Left colon (tissue), 2 donors: ENCODE measurements around the gene ITGA7. TPM values are rescaled to one million over a fixed set of nuclear protein-coding genes. Genes with fewer than 3 reads are reported as not detected.

ENCODE experiments used
- ATAC-seq: fragments of 200-7000 bp; cut with Tn5 transposase; one replicate; pipeline ENCODE4 v1.9.1; 2020; ENCODE audit warnings: mild to moderate bottlenecking, moderate library complexity
- DNase-seq, 2 donors: peaks; one replicate each; pipeline ENCODE4 v3.0.0-alpha.2; 2020
- intact Hi-C, 2 donors: fragments of 100-400 bp; cut with DNase I in 1 of 2; cut with micrococcal nuclease in 1 of 2; formaldehyde crosslinking; loops; one replicate each; pipeline versions ENCODE4 v1.11.2 to v1.14.0; 2022; cut with DNase I, micrococcal nuclease
- total RNA-seq, 2 donors: library from RNA; stranded (reverse); fragmentation: NEBNext Ultra II Directional; extraction: Animal tissue kit (Norgen Biotek cat#: 25700); gene quantifications; one replicate each; pipeline ENCODE4 v1.2.1, GENCODE V29; 2021
- donor health status: DM: no; HTN: no; CAD: no.
- donor health status: DM: yes; HTN: yes; CAD: no.

ITGA7 gene
- total RNA-seq, 2 donors from 2014 or later: 10.2 to 56.5 TPM

DNA sequence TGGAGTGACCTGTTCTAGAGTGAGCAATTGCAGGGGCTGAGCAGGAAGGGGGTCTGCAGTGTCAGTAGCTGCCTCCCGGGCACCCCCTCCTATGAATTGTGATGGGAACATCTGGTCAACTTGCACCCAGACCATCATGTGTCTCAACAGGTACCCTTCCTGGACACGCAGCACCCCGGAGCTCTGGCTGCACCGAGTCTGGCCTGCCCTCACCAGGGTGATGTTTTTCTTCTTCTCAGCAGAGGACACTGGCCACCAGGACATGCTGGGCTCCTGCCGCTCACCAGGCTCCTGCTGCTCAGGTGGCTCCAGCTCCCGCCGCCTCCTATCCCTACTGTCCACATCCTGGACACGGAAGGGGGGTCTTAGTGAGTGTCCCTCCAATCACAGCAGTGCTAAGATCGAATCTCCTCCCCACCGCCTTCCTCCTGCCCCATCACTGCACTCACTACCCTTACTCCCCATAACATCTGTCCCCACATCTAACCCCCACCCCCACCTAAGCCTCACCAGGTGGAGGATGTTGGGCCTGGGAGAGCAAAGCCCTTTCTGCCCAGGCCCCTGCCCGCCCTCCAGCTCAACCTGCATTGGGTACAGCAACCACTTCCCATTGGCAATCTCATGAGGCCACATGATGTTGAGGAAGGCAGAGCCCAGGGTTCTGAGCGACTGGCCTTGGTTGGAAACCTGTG, 14.9 kb downstream of the ITGA7 start:
- intact Hi-C loops: no loop called here
- ATAC-seq (no peak), DNase-seq (peak in 1 of 2 donors; percentile 15)

DNA sequence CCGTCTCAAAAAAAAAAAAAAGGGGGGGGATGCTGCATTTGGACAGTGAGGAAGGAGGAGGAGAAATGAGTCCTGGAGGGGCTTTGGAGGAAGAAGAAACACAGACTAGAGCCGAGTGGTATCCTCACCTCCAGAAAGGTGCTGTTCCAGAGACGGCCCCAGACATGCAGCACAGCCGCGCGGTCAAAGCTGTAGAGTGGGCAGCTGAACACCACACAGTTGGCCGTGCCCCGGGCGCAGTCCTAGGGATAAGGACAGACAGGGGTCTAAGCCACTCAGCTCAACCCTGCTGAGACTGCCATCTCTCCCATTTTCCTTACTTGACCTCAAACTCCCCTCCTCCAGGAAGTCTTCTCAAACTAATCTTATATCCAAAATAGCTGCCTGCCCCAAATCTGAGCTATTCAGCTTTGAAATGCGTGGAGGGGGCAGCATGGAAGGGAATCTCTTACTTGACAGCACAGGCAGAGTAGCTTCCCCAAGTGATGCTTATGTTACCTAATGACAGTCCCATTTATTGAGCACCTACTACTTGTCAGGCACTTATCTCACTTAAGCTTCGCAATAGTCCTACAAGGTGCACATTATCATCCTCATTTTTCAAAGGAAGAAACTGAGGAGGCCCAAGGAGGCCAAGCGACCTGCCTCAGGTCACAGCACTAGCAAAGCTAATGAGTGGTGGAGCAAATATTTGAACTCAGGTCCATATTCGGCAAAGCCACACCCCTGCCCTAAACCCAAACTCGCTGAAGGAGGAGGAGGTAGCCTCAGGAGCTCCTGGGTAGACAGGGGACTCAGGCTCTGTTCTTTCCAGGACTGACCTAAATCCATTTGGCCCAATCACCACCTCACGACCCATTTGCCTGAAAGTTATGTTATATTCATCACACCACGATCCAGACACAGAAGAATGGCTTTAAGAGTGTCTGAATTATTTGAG, 18.7 kb downstream of the ITGA7 start:
- intact Hi-C loops: no loop called here
- ATAC-seq (no peak), DNase-seq (peak in 1 of 2 donors; percentile 15)

- intact Hi-C loops: no loop called here
- ATAC-seq (no peak), DNase-seq (no peak)
These were observed 20.0 kb downstream of the ITGA7 start for GRCh38 chr12:55687746-55688145.

- intact Hi-C loops: no loop called here
- no peak for DNase-seq
- no peak for ATAC-seq
These were observed 21.2 kb downstream of the ITGA7 start for GRCh38 chr12:55686366-55687010.

DNA sequence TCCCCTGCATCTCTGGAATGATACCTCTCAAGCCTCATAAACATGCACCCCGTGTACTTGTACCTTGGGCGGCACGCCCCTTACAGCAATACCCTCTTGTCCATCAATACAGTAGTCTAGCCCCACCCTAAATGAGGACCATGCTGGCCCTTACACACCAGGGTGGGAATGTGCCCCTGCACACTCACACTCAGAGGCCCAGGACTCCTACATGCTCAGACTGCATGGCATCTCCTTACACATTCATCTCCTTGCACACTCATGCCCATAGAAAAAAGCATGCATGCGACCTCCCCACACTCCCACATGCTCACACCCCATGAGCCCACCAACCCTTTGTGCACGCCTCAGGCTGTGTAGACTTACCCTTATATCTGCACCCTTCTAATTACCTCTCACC, 22.0 kb downstream of the ITGA7 start:
- no peak for DNase-seq
- intact Hi-C loops: no loop called here
- no peak for ATAC-seq

DNA sequence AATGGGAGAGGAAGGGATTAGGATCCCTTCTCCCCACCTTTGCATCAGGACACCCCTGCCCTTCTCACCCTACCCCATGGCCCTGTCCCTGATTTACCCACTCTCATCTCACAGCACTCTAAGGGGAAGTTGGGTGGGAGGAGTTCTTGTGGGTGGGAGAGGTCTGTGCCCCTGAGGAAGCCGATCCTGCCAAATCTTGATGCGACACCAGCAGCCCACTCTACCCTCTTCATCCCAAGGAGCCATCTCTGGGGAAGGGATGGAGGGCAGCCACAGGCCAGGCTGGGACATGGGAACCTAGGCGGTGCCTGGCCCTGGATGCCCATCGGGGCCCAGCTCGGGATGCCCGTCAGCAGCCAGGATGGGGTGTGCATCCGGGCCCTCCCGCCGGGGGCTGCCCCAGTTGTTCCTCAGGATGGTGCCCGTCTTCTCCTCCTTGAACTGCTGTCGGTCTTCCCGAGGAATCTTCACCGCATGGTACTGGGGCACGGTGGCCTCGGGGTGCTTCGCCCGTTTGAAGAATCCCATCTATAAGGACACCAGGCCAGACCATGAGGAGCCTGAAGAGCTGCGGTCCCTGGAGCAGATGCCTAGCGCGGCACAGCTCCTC, 22.8 kb downstream of the ITGA7 start:
- no peak for ATAC-seq
- intact Hi-C loops: no loop called here
- no peak for DNase-seq

- no peak for ATAC-seq
- DNase-seq: no peak
- intact Hi-C loops: no loop called here
These were observed 24.0 kb downstream of the ITGA7 start for GRCh38 chr12:55683676-55684075.

DNA sequence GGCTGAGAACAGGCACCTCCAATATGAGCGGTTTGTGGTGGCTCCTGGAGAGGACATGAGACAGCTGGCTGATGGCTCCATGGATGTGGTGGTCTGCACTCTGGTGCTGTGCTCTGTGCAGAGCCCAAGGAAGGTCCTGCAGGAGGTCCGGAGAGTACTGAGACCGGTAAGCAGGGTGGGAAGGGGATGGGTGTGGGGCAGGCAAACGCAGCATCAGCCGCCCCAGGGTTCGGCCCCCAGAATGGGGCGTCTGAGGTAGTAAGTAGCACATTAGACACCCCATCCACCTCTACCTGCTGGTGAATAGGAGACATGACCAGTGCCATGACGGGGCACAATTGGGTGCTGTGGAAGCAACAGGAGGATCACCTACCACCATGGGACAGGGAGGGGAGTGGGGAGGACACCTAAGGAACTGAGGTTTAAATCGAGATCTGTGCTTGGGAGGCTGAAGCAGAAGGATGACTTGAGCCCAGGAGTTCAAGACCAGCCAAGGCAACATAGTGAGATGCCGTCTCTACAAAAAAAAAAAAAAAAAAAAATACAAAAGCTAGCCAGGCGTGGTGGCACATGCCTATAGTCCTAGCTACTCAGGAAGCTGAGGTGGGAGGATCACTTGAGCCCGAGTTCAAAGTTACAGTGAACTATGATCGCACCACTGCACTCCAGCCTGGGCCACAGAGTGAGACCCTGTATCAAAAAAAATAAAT, 25.5 kb downstream of the ITGA7 start:
- intact Hi-C loops: no loop called here
- DNase-seq (peak in 1 of 2 donors; percentile 21), ATAC-seq (peak; percentile 42)

GRCh38 chr12:55681142-55682077, 26.3 kb downstream of the ITGA7 start:
- DNase-seq (peak; percentile 84 to 88), ATAC-seq (peak; percentile 93)
- intact Hi-C loops: no loop called here

DNA sequence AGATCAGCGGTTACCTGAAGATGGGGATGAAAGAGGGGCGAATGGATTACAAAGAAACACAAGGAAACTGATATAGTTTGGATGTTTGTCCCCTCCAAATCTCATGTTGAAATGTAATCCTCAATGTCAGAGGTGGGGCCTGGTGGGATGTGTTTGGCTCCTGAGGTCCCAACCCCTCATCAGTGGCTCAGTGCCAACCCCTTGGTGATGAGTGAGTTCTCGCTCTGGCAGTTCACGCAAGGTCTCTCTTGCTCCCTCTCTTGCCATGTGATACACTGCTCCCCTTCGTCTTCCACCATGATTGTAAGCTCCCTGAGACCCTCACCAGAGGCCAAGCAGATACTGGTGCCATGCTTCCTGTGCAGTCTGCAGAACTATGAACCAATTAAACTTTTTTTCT, 28.0 kb downstream of the ITGA7 start:
- DNase-seq (no peak), ATAC-seq (no peak)
- intact Hi-C loops: no loop called here

- intact Hi-C loops: no loop called here
- DNase-seq: no peak
- no peak for ATAC-seq
These were observed 31.0 kb downstream of the ITGA7 start for GRCh38 chr12:55676707-55677106.

GRCh38 chr12:55675666-55676065, 32.0 kb downstream of the ITGA7 start:
- ATAC-seq (peak; percentile 44), DNase-seq (no peak)
- intact Hi-C loops: no loop called here

GRCh38 chr12:55673638-55674037, 34.1 kb downstream of the ITGA7 start:
- intact Hi-C loops: no loop called here
- ATAC-seq (peak; percentile 38), DNase-seq (no peak)

DNA sequence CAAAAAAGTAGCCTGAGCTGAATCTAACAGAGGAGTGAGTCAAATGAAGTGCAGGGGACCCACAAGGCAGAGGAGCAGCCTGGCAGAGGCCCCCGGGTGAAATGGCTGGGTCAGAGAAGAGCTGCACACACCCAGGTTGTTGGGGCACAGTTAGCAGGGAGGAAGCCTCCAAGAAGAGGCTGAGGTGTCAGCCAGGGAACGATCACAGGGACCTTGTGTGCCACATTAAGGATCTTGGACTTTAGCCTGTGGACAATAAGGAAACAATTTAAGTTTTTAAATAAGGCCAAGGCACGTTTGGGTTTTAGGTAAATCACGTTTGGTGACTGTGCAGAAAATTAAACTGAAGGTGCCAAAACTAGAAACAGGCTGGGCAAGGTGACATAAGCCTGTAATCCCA, 36.0 kb downstream of the ITGA7 start:
- ATAC-seq: peak; percentile 82

GRCh38 chr12:55670276-55670675, 37.4 kb downstream of the ITGA7 start:
- DNase-seq (no peak), ATAC-seq (peak; percentile 62)
- intact Hi-C loops: no loop called here

More for the DNA sequence above, 36.0 kb downstream of the ITGA7 start:
- intact Hi-C loops: no loop called here
- DNase-seq: peak; percentile 42 to 71

DNA sequence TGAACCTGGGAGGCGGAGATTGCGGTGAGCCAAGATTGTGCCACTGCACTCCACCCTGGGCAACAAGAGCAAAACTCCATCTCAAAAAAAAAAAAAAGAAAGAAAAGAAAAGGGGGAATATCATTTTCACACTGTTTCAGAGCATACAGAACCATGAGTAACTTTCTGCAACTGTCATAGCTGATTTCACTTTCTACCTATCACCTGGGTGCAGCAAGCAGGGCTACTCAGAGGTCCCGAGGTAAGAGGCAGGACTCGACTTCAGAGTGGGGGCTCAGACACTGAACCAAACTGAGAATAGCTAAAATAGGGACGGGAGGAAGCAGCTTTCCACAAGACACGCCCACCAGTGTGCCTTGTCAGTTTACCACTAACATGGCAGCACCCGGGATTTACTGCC, 41.2 kb downstream of the ITGA7 start:
- intact Hi-C loops: no loop called here
- ATAC-seq (no peak), DNase-seq (no peak)

DNA sequence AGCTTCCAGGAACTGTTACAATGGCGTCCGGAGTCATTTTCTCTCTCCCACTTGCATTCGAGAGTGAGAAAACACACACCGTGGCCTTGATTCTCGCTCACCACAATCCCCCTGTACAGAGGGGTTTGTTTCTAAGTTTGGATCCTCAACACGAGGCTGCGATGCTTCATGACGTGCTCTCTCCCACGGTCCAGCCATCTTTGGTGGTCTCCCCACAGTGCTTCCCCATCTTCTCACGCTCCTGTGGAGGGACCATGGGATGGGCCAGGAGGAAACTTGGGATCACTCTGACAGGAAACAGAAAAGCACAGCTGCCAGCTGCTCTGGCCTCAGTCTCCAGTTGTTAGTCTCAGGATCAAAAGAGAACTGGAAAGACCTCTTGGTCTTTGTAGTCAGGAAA, 42.9 kb downstream of the ITGA7 start:
- intact Hi-C loops: no loop called here
- DNase-seq (no peak), ATAC-seq (no peak)

DNA sequence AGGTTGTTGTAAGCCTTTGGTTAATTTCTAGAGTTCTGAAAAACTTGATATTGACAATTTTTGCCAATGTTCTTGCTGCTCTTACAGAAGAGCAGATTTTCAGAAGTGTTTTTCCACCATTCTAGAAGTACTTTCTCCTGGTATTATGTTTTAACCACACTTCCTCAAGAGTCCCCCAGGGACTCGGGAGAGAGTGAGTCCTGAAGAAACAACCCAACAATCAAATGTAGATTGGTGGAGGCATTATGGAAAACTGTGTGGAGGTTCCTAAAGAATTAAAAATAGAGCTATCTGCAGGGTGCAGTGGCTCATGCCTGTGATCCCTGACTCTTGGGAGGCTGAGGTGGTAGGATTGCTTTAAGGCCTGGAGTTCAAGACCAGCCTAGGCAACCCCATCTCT, 44.3 kb downstream of the ITGA7 start:
- DNase-seq (no peak), ATAC-seq (no peak)
- intact Hi-C loops: no loop called here
